ENCODE measurements around the gene FLT4.
"Not testable (repeated sequence)": the region's sequence is repeated elsewhere in the genome, so short reads cannot be mapped to it uniquely, and the experiment has no call there.

FLT4 gene

DNA sequence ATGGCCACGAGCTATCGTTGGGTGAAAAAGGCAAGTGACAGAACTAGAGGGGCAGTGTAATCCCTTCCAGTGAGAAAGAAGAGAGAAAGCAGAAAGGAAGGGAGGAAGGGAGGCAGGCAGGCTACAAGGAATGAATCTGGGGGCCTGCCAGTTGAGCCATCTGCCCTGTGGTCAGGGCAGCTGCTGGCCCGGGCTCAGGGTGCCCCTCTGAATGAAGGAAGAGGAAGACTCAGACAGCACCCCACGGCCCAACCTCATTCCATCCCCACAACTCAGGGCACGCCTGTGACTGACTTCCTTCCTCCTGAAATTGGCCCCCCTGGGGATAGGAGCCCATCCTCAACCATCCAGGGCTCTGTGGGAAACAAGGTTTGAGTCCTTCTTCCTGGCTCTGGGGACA is 20.3 kb upstream of the FLT4 start:
- no peak for DNase-seq

- no peak for DNase-seq
These were observed 19.6 kb upstream of the FLT4 start for GRCh38 chr5:180668835-180669596.

DNA sequence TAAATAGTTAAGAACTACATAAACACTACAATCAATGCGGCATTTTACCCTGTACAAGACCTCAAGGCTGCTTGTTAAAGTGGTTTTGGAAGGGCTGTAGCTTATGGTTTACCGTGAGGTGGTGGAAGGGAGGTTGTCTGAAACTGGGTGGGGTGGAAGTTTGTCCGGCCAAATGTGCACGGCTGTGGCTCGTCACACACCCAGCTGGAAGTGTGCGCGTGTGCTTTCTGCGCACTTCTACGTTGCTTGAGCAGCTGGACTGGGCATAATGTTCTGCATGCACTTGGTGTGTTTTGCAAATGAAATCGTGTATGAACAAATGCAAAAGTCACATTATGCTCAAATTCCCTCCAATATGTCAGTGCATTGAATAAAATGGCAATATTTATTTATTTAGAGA is 17.4 kb upstream of the FLT4 start:
- no peak for DNase-seq

DNA sequence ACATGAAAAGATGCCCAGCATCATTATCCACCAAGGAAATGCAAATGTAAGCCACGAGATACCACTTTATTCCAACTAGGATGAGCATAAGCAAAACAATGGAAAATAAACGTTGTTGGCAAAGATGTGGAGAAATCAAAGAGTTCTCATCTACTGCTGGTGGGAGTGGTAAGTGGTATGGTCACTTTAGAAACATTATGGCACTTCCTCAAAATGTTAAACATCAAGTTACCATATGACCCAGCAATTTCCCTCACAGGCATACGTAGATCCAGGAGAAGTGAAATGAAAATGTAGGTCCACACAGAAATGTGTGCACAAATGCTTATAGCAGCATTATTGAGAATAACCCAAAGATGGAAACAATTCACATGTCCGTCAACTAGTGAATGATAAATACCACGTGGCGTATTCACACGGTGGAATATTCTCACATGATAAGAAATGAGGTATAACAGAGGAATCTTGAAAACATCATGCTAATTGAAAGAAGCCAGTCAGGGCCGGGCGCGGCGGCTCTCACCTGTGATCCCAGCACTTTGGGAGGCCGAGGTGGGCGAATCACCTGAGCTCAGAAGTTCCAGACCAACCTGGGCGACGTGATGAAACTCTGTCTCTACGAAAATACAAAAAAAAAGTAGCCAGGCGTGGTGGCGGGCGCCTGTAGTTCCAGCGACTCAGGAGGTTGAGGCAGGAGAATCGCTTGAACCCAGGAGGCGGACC is 16.4 kb upstream of the FLT4 start:
- DNase-seq: no peak

GRCh38 chr5:180658774-180659564 is 9.6 kb upstream of the FLT4 start:
- DNase-seq: no peak

- DNase-seq: not testable (repeated sequence)
These were observed 5.8 kb upstream of the FLT4 start for GRCh38 chr5:180655243-180655642.

DNA sequence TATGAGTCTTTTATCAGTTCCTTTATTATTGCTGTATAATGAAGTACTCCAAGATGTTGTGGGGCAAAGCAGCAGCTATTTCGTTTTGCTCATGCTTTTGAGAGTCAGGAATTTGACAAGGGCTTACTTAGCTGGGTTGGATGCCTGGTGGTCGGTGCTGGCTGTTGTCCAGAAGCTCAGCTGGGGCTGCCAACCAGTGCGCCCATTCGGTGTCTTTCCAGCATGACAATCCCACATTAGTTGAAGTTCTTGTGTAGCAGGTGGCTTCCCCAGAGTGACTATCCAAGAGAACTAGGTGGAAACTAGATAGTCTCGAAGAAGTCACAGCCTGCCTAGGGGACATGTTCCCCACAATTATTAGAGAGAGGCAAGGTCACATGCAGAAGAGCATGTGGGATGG is 3.4 kb upstream of the FLT4 start:
- DNase-seq: peak; percentile 17

GRCh38 chr5:180652346-180652745 is 2.9 kb upstream of the FLT4 start:
- DNase-seq: no peak

GRCh38 chr5:180648658-180649296 is 623 bp downstream of the FLT4 start:
- DNase-seq: no peak

DNA sequence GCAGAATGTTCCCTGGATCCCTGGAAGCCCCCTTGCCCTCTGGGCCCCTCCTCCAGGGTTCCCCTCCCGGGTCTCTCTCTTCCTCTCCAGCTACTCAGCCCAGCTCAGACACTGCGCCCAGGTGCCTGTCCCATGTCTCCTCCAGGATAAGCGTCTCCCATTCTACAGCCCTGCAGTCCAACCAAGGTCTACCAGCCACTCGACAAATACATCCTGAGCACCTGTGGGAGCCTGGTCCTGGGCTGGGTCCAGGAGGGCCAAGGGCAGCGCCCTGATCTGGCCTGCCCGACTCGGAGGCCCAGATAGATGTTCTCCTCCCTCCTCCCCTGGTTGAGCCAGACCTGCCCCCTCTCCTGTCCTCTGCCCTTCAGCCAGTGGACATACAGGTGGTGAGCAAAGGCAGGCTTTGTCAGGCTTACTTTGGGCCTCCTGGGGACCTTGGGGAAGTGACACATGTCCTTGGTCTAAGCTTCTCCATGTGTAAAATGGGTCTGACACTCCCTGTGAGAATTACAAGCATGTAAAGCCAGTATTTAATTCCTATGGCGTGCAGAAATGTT is 1.4 kb downstream of the FLT4 start:
- DNase-seq: no peak

DNA sequence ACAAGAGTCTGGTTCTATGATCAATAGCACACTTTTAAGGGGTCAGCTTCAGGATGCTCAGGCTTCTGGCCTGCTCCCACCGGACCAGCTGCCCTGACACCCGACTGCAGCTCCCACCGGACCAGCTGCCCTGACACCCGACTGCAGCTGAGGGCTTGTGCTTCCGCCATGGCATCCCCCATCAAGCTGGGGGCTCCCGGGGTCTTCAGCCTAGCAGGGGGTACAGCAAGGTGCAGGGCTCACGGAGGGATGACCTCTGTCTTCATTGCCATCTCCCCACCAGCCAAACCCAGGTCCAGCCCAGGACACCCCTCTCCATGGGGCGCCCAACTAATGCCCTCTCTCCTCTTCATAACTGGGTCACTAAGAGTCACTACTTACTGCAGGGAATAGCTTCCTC is 1.9 kb downstream of the FLT4 start:
- no peak for DNase-seq

GRCh38 chr5:180646963-180647305 is 2.5 kb downstream of the FLT4 start:
- no peak for DNase-seq

- DNase-seq: no peak
These were observed 3.0 kb downstream of the FLT4 start for GRCh38 chr5:180646289-180646962.

DNA sequence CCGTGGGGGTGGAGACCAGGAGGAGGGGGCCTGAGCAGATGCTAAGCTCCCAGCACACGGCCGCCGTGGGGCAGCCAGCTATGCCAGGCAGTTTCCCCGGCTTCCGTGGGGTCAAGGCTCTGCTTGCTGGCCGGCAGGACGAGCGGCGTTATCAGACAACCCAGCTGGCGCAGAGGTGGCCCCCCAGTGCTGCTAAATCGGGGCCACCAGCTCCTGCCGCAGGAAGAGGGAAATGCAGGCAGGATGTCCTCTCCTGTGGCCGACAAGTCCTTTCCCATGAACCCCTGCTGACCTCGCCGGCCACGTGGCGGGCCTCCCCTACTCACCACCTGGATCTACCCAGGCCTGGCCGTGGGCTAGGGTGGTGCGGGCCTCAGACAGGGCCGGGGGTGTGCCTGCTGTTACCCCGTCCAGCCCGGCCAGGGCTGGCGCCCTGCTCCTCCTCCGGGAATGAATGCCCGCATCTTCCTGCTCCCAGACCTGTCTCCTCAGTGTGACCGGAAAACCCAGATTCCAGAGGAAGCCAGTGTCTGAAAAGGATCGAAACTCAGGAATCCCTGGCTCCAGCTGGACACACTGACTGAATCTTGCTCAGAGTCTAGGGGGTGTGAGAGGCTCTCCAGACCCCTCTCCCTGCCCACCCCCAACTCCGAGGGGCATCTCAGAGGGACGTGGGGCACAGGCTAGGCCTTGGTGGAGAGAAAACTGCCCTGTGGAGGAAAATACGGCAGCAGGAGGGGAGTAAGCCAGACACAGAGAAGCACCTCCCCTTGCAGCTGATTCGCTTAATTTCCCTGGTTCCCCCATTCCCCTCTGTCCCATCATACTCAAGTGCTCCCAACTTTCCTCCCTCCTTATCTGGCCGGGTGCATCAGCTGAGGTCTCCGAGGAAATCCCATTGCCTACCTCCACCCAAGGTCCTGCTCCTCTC is 3.9 kb downstream of the FLT4 start:
- no peak for DNase-seq

- peak; percentile 16 for DNase-seq
These were observed 4.6 kb downstream of the FLT4 start for GRCh38 chr5:180644825-180645273.

DNA sequence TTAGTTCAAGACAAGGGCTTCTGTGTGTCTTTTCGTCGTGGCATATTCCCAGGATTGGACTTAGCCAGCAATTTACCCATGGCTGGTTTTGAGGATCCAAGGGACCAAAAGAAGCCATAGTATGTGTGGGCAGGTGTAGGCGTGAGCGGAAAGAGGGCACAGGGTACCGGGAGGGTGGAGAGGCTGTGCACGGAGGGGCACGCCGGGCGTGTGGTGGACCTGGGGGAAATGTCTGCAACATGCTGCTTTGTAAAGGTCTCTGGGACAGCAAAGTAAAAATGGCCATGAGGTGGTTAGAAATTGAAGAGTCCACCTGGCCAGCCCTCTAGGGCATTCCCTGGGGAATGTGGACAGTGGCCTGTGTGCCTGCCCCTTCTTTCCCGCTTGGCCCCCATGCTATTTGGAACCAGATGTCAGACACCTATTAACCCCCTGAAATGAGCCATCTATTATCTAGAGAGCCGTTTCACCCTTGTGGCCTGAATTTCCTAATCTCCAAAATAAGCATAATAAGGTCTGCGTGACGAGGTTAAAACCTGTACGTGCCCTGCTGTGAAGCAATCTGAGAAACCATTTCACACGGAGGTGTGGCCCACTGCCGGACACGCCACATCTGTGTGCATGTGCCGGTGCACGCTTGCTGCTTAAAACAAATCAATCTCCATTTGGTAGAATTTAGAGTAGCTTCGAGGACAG is 5.1 kb downstream of the FLT4 start:
- DNase-seq: no peak

- DNase-seq: no peak
These were observed 6.1 kb downstream of the FLT4 start for GRCh38 chr5:180643191-180643851.

GRCh38 chr5:180642779-180643178 is 6.6 kb downstream of the FLT4 start:
- DNase-seq: no peak

DNA sequence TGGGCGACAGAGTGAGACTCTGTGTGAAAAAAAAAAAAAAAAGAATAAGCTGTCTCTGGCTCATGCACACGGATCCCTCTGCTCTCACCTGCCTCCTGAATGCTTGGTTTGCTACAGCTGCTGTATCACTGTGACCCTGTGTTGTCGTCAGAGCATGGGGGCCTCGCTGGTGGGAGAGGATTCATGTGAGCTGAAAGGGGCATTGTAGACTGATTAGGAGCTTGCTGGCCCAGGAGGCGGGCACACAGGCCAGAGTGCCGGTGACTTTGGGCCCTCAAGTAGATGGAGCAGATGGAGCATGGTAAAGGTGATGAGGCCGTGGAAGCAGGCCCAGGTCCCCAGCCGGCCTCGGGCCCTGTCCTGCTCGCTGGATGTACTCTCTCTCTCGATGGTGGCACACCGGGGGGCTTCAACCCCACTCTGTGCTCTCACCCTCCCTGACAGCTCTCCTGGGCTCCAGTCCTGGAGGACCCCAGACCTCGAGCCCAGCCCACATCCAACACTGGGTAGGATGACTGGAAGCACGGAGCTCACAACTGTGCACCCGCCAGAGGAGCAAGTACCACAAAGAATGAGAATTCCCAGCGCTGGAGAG is 7.1 kb downstream of the FLT4 start:
- DNase-seq: no peak

- peak; percentile 36 for DNase-seq
These were observed 7.9 kb downstream of the FLT4 start for GRCh38 chr5:180641566-180641900.

Data from right forelimb (tissue), 1 donor.